Activated T-helper 1 cell treated with anti-CD3 and anti-CD28 coated beads, Interleukin-12 subunit alpha, Interleukin-12 subunit beta, Interleukin-2, Interleukin-4 antibody, amounts not matched to agents 30 ng/mL and 10 ng/mL and 1 ng/mL, durations not matched to agents 14 hours and 24 hours and 36 hours (primary cell): Measurements from ENCODE around the gene P2RX2. TPM values are rescaled to one million over a fixed set of nuclear protein-coding genes. Genes with fewer than 3 reads are reported as not detected.

Experiments used
- DNase-seq: peaks from one replicate; pipeline ENCODE4 v3.0.0; 2021; ENCODE audit warnings: low spot score
- H3K27ac Mint-ChIP-seq: one replicate; pipeline ENCODE4 v1.8.0; 2021; ENCODE audit warnings: mild to moderate bottlenecking, mixed read lengths
- H3K27me3 Mint-ChIP-seq: one replicate; pipeline ENCODE4 v1.8.0; 2022; ENCODE audit warnings: mild to moderate bottlenecking, moderate library complexity, mixed read lengths; ENCODE audit not compliant: insufficient read depth
- H3K36me3 Mint-ChIP-seq: one replicate; pipeline ENCODE4 v1.8.0; 2021; ENCODE audit warnings: low read depth, mixed read lengths
- H3K4me1 Mint-ChIP-seq: one replicate; pipeline ENCODE4 v1.8.0; 2021; ENCODE audit warnings: low read depth, mixed read lengths
- H3K4me3 Mint-ChIP-seq: one replicate; pipeline ENCODE4 v1.8.0; 2021; ENCODE audit warnings: mild to moderate bottlenecking, moderate library complexity, mixed read lengths
- H3K9me3 Mint-ChIP-seq: one replicate; pipeline ENCODE4 v1.8.0; 2021; ENCODE audit warnings: mixed read lengths
- intact Hi-C: fragments of 100-400 bp; cut with micrococcal nuclease; formaldehyde crosslinking; loops from one replicate; pipeline ENCODE4 v1.15.1; 2024
- total RNA-seq: library from RNA; stranded (reverse); gene quantifications from 2 replicates; pipeline ENCODE4 v1.2.3, GENCODE V29; 2022

The P2RX2 gene
- total RNA-seq: not detected in 2 replicates

- DNase-seq: no peak
- Mint-ChIP-seq H3K4me3 (no peak within 1 kb of the TSS), H3K9me3 (peaks cover 8% of the 10 kb centered on the region), H3K27ac (no peak within 1 kb of the TSS), H3K4me1 (peaks cover 11% of the 10 kb centered on the region), H3K36me3 (peaks cover 9% of the 10 kb centered on the region), H3K27me3 (peaks cover 24% of the 10 kb centered on the region)
- intact Hi-C loops: no loop called here
Observed at GRCh38 chr12:132618683-132619043, at the start of gene P2RX2. Gene P2RX2 (plus strand): TSS chr12:132618776. CDS start chr12:132618817, 41 bp downstream.

GRCh38 chr12:132568826-132569480, 49.6 kb upstream of the P2RX2 start:
- Mint-ChIP-seq H3K4me1 (peaks cover 5% of the 10 kb centered on the region), H3K27ac (no peak overlapping the region), H3K9me3 (no peaks in the 10 kb centered on the region), H3K4me3 (no peak overlapping the region), H3K36me3 (no peaks in the 10 kb centered on the region), H3K27me3 (no peaks in the 10 kb centered on the region)
- intact Hi-C loops: no loop called here
- DNase-seq: no peak

- H3K27me3 Mint-ChIP-seq: no peaks in the 10 kb centered on the region
- H3K4me3 Mint-ChIP-seq: no peak overlapping the region
- no peak for DNase-seq
- H3K27ac Mint-ChIP-seq: no peak overlapping the region
- H3K9me3 Mint-ChIP-seq: no peaks in the 10 kb centered on the region
- H3K4me1 Mint-ChIP-seq: peaks cover 5% of the 10 kb centered on the region
- intact Hi-C loops: no loop called here
- no peaks in the 10 kb centered on the region for H3K36me3 Mint-ChIP-seq
Observed at GRCh38 chr12:132569856-132570480, 48.6 kb upstream of the P2RX2 start.

DNA sequence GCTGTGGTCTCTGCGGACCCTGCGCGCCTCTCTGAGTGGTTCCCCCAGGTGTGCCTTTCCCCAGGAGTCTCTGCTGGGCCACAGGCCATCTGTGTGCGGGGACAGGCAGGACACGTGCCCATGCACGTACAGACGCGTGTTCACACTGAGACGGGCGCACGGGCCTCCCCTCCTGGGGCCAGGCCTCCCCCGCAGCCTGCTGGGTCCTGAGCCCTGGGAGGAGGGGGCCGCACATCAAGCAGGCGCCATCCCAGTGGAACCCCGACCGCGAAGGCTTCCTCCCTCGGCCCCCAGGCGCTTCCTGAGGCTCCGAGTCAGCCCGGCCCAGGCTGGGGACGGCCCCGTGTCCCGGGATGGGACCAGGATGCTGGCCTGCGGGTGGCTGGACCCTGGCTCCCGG, 47.9 kb upstream of the P2RX2 start:
- Mint-ChIP-seq H3K4me3 (no peak overlapping the region), H3K9me3 (no peaks in the 10 kb centered on the region), H3K4me1 (no peaks in the 10 kb centered on the region), H3K27me3 (no peaks in the 10 kb centered on the region), H3K27ac (no peak overlapping the region), H3K36me3 (no peaks in the 10 kb centered on the region)
- DNase-seq: no peak
- intact Hi-C loops: no loop called here

- no peak for DNase-seq
- Mint-ChIP-seq H3K4me3 (no peak overlapping the region), H3K9me3 (no peaks in the 10 kb centered on the region), H3K27ac (no peak overlapping the region), H3K27me3 (no peaks in the 10 kb centered on the region), H3K36me3 (no peaks in the 10 kb centered on the region), H3K4me1 (no peaks in the 10 kb centered on the region)
- intact Hi-C loops: no loop called here
Observed at GRCh38 chr12:132571051-132571450, 47.5 kb upstream of the P2RX2 start.

DNA sequence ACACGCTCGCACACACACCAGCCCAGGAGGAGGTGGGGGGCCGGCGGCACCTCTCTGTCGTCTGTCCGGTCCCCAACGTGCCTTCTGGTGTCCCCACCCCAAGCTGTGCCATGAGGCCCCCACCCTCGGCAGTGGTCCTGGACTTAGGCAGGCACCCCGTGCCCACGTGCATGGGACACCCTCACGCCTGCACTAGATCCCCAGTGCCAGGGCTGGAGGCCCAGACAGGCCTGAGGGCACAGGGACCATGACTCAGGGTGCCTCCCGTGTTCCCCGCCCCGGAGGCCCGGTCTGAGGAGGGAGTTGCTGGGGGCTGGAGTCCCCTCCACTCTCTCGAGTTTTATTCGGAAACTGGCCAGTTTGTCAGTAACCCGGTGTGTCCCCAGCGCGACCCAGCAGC, 47.0 kb upstream of the P2RX2 start:
- Mint-ChIP-seq H3K4me1 (no peaks in the 10 kb centered on the region), H3K9me3 (no peaks in the 10 kb centered on the region), H3K27me3 (no peaks in the 10 kb centered on the region), H3K4me3 (no peak overlapping the region), H3K27ac (no peak overlapping the region), H3K36me3 (no peaks in the 10 kb centered on the region)
- intact Hi-C loops: no loop called here
- no peak for DNase-seq

GRCh38 chr12:132572106-132572505, 46.5 kb upstream of the P2RX2 start:
- Mint-ChIP-seq H3K4me3 (no peak overlapping the region), H3K9me3 (no peaks in the 10 kb centered on the region), H3K36me3 (no peaks in the 10 kb centered on the region), H3K27ac (no peak overlapping the region), H3K27me3 (no peaks in the 10 kb centered on the region), H3K4me1 (no peaks in the 10 kb centered on the region)
- DNase-seq: no peak
- intact Hi-C loops: no loop called here

DNA sequence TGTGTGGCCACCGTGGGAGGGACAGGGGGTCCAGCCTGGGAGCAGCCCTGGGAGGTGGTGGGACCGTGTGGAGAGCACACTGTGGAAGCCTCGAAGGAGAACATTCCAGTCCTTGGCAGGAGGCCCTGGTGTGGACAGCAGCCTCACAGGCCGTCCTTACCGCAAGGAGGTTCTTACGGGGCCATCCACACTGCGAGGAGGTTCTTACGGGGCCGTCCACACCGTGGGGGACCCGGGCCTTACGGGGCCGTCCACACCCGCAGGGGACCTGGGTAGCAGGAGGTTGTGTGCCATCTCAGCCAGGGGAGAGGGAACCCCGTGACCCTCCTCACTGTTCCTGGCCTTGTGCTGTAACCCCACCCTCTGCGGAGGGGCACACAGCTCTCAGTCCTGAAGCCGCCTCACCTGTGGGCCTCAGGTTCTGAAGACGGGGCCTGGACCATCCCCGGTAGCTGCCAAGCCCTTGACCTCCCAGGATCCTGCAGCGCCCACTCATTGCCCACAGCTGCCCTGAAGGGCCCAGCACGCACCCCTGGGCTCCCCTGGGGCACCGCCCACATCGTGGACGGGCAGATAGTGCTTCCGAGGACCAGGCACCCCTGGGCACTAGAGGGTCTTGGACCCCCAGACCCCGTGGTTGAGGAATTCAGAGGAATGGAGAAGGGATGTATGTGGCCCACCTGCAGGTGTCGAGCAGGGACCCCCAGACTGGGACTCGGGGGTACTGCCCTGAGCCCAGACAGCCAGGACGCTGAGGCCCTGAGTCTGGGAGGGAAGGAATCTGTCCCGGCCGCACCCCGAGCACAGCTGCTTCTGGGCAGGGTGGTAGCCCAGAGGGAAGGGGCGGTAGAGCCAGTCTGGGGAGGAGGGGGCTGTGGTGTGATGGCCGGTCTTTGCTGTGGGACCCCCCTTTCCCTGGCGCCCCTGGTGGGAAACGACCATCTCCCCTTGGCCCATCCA, 45.5 kb upstream of the P2RX2 start:
- H3K27ac Mint-ChIP-seq: no peak overlapping the region
- H3K27me3 Mint-ChIP-seq: no peaks in the 10 kb centered on the region
- H3K9me3 Mint-ChIP-seq: no peaks in the 10 kb centered on the region
- DNase-seq: no peak
- H3K4me1 Mint-ChIP-seq: no peaks in the 10 kb centered on the region
- peaks cover 3% of the 10 kb centered on the region for H3K36me3 Mint-ChIP-seq
- H3K4me3 Mint-ChIP-seq: no peak overlapping the region
- intact Hi-C loops: no loop called here

- intact Hi-C loops: no loop called here
- no peak for DNase-seq
- no peaks in the 10 kb centered on the region for H3K9me3 Mint-ChIP-seq
Observed at GRCh38 chr12:132574271-132574996, 44.1 kb upstream of the P2RX2 start.

GRCh38 chr12:132575661-132576060, 42.9 kb upstream of the P2RX2 start:
- Mint-ChIP-seq H3K4me1 (no peaks in the 10 kb centered on the region), H3K4me3 (no peak overlapping the region), H3K36me3 (peaks cover 3% of the 10 kb centered on the region), H3K27me3 (no peaks in the 10 kb centered on the region), H3K27ac (no peak overlapping the region), H3K9me3 (no peaks in the 10 kb centered on the region)
- intact Hi-C loops: no loop called here
- no peak for DNase-seq

More at GRCh38 chr12:132574271-132574996, 44.1 kb upstream of the P2RX2 start:
- Mint-ChIP-seq H3K4me1 (no peaks in the 10 kb centered on the region), H3K36me3 (peaks cover 3% of the 10 kb centered on the region), H3K27ac (no peak overlapping the region), H3K4me3 (no peak overlapping the region), H3K27me3 (no peaks in the 10 kb centered on the region)

- Mint-ChIP-seq H3K4me3 (no peak overlapping the region), H3K36me3 (peaks cover 3% of the 10 kb centered on the region), H3K27ac (no peak overlapping the region), H3K27me3 (no peaks in the 10 kb centered on the region), H3K9me3 (no peaks in the 10 kb centered on the region), H3K4me1 (no peaks in the 10 kb centered on the region)
- no peak for DNase-seq
- intact Hi-C loops: no loop called here
Observed at GRCh38 chr12:132576701-132577100, 41.9 kb upstream of the P2RX2 start.

- no peaks in the 10 kb centered on the region for H3K27me3 Mint-ChIP-seq
- H3K4me3 Mint-ChIP-seq: no peak overlapping the region
- H3K9me3 Mint-ChIP-seq: no peaks in the 10 kb centered on the region
- H3K4me1 Mint-ChIP-seq: no peaks in the 10 kb centered on the region
- DNase-seq: no peak
- peaks cover 3% of the 10 kb centered on the region for H3K36me3 Mint-ChIP-seq
- intact Hi-C loops: no loop called here
- H3K27ac Mint-ChIP-seq: no peak overlapping the region
Observed at GRCh38 chr12:132577191-132577920, 41.2 kb upstream of the P2RX2 start.
